Fibroblast of the aortic adventitia (primary cell): Measurements from ENCODE around the gene ABCA12. TPM values are rescaled to one million over a fixed set of nuclear protein-coding genes. Genes with fewer than 3 reads are reported as not detected.

Source experiments
- DNase-seq: peaks from one replicate; pipeline ENCODE4 v3.0.0-alpha.2; 2010; ENCODE audit warnings: low read depth
- H3K4me3 ChIP-seq: 2 replicates; pipeline ENCODE4 v1.5.1; 2011; ENCODE audit warnings: low read depth, mild to moderate bottlenecking, control low read depth, low read length, moderate library complexity
- total RNA-seq: library from RNA; depleted of rRNA; stranded (reverse); fragments of >200 nt; gene quantifications from 2 replicates; pipeline ENCODE4 v1.2.3, GENCODE V29; 2012; ENCODE audit warnings: low replicate concordance
- TF ChIP-seq, protein P1 (sequence below): IDR thresholded peaks from 2 replicates; pipeline ENCODE4 v1.5.1; 2011; ENCODE audit warnings: mild to moderate bottlenecking, low read length, control low read depth, inconsistent platforms; ENCODE audit not compliant: insufficient read depth

Gene ABCA12
- total RNA-seq, 1 donor: 0.09 TPM

DNA sequence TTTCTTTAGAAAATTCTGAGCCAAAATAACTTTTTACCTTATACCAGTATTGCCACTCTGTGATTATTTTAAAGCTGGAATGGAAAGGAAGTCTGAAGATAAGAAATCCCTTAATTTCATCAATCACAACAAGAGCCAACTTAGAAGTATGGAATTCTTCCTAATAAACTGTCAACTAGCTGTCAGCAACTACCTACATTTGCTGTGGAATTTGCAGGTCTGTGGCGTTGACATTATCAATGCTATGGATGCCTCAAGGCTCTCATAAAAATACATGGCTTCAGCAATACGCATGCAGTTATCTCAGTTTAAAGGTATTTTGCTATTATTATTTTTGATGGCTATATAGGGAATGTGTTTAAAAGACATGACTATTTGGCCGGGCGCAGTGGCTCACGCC, 108.5 kb downstream of the ABCA12 start:
- H3K4me3 ChIP-seq: no peak overlapping the region
- DNase-seq: no peak
- TF ChIP-seq, protein P1, sequence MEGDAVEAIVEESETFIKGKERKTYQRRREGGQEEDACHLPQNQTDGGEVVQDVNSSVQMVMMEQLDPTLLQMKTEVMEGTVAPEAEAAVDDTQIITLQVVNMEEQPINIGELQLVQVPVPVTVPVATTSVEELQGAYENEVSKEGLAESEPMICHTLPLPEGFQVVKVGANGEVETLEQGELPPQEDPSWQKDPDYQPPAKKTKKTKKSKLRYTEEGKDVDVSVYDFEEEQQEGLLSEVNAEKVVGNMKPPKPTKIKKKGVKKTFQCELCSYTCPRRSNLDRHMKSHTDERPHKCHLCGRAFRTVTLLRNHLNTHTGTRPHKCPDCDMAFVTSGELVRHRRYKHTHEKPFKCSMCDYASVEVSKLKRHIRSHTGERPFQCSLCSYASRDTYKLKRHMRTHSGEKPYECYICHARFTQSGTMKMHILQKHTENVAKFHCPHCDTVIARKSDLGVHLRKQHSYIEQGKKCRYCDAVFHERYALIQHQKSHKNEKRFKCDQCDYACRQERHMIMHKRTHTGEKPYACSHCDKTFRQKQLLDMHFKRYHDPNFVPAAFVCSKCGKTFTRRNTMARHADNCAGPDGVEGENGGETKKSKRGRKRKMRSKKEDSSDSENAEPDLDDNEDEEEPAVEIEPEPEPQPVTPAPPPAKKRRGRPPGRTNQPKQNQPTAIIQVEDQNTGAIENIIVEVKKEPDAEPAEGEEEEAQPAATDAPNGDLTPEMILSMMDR: no peak

DNA sequence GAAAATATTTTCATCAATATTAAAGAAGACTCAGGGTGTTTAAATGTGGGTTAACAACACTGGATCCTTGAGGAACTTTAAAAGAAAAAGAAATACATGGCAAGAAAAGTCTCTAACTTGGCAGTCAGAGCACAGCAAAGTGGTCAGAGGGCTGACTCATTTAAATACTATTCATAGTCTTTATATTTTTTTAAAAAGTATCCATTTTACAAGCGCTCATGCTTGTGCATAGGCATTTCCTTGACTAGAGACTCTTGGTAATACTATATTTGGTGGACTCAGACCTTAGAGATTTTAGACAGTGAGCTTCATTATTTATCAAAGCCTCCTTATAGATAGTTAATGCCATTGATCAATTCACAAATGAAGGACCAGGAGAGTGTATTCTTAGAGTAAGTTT, 110.2 kb downstream of the ABCA12 start:
- TF ChIP-seq, protein P1: no peak
- DNase-seq: peak; percentile 55
- H3K4me3 ChIP-seq: no peak overlapping the region

DNA sequence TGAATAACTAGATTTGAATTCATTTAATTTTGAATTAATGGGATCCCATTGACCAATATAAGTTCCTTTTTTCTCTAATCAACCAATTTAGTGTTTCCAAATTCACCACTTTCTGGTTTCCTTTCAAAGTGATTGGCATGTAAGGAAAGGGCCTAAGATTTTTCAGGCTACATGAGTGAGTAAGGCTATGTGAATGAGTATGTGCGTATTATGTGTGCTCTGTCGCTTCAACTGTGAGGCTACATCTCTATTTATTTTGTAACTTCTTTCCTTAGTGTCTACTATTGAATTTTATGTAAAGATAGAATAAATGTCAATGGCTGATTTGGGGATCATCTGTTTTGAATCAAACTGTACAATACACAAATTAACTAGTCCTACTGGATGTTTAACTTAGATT, 110.6 kb downstream of the ABCA12 start:
- DNase-seq: no peak
- H3K4me3 ChIP-seq: no peak overlapping the region
- TF ChIP-seq, protein P1: no peak

DNA sequence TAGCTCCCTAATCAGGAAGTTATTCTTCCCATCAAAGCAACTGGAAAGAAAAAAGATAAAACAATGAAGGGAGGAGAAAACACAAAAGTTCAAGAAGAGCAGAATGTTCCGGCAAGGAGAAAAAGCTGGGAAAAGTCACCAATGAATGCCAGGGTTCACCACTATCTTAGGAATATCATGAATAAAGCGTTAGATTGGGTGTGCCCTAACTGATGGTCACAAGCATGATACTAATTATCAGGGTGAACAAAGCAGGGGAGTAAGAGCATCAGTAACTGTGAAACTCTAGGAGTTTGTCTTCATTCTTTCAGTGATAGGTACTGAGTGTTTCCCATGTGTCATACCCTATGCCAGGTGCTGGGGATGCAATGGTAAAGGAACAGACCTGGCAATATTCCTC, 115.5 kb downstream of the ABCA12 start:
- H3K4me3 ChIP-seq: no peak overlapping the region
- TF ChIP-seq, protein P1: no peak
- DNase-seq: no peak

DNA sequence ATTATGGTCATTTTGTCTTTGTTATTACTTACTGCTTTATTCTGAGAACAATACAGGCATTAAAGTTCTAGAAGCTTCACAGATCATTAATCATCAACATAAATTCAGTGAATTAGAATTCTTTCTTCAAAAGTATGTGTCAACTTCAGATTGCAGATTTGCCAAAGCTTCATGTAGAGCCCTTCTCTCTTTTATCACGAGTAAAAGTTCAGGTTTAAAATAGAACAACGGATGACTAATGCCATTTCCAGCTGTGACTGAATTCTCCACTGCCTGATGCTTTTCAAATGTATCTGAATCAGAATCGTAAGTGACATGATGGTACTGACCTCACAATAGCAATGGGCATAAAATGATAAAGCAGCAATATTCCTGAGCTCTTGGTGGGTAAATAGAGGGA, 116.0 kb downstream of the ABCA12 start:
- TF ChIP-seq, protein P1: no peak
- DNase-seq: peak; percentile 51
- no peak overlapping the region for H3K4me3 ChIP-seq

DNA sequence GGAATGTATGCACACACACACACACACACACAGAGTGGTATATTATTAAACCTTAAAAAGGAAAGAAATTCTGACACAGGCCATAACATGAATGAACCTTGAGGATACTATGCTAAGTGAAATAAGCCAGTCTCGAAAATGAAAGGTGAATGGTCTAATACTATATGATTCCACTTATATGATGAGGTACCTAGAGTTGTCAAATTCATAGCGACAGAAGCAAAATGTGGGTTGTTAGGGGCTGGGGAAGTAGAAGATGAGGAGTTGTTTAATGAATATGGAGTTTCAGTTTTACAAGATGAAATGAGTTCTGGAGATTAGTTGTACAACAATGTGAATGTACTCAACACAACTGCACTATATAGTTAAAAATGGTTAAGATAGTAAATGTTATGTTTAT, 118.1 kb downstream of the ABCA12 start:
- no peak for DNase-seq
- TF ChIP-seq, protein P1: no peak
- no peak overlapping the region for H3K4me3 ChIP-seq

DNA sequence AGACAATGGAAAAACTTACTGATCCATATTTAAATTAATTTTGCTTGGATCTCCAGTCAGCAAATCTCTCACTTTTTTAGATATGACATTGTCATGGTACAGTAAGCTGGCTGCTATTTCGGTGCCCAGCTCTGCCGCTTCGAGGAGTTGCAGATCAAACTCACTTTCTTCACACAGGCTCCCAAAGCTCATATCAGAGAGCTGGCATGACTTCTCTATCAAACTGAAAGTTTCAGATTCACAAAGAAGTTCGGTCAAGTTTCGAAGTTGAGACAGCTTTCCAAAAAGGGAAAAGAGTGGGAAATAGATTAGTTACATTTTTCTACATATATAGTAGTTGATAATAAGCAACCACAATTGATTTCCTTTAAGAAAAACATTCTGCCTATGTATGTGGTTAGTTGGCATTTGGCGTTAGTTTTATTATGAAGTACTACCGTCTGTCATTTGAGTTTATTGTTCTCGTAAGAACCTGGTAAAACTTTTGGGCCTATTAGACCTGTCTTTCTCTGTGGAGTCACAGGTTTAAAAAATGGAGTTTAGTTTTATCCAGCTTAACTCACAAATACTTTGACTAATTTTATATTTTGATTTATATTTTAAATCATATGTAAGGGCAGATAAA, 118.8 kb downstream of the ABCA12 start:
- no peak for DNase-seq
- TF ChIP-seq, protein P1: no peak
- no peak overlapping the region for H3K4me3 ChIP-seq
